Measurements from ENCODE around the gene FAM120AOS. TPM values are rescaled to one million over a fixed set of nuclear protein-coding genes. Genes with fewer than 3 reads are reported as not detected.

The FAM120AOS gene
- polyA plus RNA-seq, 6 donors from 2014 or later, result 54.8 to 85.9 (median 68.0) TPM

Other genes starting within 250 kb of the FAM120AOS start
- gene FAM120A, start 1.9 kb downstream of the FAM120AOS start, polyA plus RNA-seq (ENCODE audit: low read depth in 6 of 6), result 10 to 100 TPM in 3 of 6 donors, 1 to 10 TPM in 3; 6.8 to 16.7 (median 11.0) TPM
- gene PHF2, start 123.0 kb upstream of the FAM120AOS start, polyA plus RNA-seq (ENCODE audit: low read depth in 6 of 6), result 1 to 10 TPM in 3 of 6 donors, under 1 TPM in 3; 0.04 to 1.7 (median 1.1) TPM